Measurements from ENCODE around the gene PDE6A.

GRCh38 chr5:149938791-149939358 is 5.7 kb downstream of the PDE6A start:
- TF ChIP-seq ZNF396 (CRISPR knock-in tag; IDR thresholded peaks at IDR 0.05; ENCODE audit: borderline replicate concordance) (no peak), ATF2 (CRISPR knock-in tag; IDR thresholded peaks at IDR 0.05; ENCODE audit: borderline replicate concordance, low read depth) (no peak), CTCF (IDR thresholded peaks at IDR 0.05) (no peak)

Measured in WTC11 (cell line).